NCI-H1694 (cell line): ENCODE measurements around the gene UCP1.

Experiments
- DNase-seq: peaks from one replicate; lab custom pipeline; 2025; lab: John Stamatoyannopoulos, UW

Gene UCP1

DNA sequence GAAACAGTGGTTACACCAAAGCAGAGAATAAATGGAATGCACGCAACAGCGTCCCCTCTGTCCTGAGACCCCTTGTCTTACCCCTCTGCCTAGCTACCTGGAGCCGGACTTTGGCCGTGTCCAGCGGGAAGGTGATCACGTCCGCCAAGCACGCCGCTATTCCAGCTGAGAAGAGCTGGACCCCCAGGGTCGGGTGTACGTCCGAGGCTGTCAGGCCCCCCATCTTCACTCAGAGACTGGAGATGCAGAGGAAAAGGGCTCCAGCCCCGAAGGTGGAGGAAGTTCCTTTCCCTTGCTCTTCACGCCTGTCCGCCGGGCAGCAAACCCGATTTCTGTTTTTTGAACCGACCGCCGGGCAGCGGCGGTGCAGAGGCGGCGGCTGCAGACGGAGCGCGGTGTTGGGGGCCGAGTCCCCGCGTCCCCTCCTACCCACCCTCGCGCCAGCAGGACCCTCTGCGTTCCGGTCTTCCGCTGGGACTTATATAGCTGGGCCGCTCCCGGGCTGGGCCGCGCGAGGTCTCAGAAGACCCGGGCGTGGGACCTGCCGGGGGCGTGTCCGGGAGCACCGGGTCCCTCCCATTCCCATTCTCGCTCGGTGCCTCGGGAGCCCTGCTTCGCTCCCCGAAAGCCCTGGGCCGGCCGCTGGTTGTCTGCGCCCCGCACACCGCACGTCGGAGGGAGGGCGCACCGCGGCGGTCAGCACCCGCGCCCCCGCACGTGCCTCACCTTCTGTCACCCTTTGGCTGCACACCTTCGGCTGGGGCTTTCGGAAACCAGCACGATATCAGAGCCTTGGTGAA, at the start of gene UCP1:
Gene UCP1 (minus strand): TSS at position 455 of the 800 bp plus-strand sequence. CDS start 232 bp downstream, at position 223.
- DNase-seq, result no peak

DNA sequence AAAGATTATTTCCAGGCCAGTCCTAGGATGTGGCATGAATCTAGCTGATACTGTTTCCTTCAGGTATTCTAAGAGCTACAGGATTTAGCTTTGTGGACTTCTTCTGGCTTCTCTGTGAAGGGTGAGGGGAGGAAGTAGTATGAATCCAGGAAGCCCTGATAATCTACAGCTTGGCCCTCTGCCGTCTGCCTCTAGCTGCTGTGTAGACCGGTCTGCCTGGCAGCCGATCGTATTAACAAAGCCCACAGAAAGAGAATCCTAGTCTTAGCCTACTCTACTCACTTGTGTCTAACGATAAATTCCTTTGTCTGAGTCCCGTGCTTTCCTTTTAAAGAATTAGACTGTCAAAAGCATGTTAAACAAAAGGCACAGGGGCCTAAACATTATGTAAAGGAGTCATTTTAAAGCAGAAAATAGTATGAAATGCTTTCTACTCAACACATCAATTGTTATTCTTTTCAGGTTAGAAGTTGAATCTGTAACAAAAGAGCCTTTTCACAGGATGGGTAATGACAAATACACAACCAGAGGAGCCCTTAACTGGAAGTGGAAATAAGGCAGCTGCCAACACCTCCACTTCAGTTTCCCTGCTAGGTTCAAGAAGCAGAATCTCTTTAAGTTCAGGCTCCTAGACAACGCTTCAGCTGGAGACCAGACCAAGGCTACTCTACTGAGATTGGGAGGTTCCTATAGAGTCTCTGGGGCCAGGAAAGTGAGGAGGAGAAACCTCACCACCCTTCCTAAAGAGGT, 48.9 kb upstream of the UCP1 start:
- DNase-seq, result no peak

DNA sequence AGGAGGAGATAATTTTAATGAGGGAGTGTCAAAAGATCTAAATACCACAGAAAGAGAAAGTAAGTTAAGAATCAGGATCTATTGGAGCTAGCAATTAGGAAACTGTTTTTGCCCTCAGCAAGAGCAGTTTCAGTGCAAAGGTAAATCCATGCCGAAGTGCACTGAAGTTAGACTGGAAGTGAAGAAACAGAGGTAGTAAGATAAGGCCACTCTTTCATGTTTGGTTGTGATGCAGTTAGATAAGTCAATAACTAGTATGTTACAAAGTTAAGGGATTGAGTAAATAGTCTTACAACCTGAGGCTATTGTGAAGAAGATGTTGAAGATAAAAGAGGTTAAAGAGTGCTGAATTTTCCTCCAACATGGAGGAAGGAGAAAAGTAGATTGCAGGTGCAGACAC, 46.7 kb upstream of the UCP1 start:
- no peak for DNase-seq

DNA sequence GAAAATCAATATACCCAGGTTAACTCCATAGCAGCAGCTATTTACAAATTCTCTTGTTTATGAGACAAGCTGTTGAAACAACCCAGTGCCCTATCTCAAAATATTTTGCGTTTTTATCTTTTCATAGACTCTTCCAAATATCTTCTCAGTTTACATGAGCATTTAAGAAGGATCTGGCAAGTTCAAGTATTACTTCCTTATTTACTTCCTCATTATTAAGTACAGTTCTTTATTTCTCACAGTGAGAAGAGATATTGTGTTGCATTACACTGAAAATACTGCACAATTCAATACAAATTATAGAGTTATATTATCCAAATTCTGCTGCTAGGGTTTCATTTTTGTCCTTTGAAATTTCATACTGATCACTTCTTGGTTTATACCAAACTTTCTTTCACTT, 43.6 kb upstream of the UCP1 start:
- no peak for DNase-seq

GRCh38 chr4:140611854-140612253, 43.1 kb upstream of the UCP1 start:
- DNase-seq, result no peak

GRCh38 chr4:140609548-140610425, 41.0 kb upstream of the UCP1 start:
- DNase-seq, result peak; percentile 61

GRCh38 chr4:140607852-140608251, 39.1 kb upstream of the UCP1 start:
- no peak for DNase-seq

DNA sequence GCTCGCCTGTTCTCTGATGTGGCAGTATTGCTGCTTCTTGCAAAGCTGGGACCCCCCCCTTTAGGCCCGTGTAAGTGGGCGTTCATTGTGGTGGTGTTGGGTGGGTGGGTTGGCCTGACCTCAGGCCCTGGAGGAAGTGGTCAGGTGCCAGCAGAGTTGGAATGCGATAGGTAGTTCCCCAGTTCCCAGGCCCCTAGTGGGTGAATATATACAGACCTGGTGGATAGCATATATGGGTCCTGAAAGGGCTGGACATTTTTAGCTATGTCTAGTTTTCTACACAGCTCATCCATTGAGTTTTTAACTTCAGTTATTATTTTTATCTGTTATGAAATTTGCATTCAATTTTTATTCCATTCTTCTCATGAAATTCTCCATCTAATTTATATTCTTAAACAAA, 35.8 kb upstream of the UCP1 start:
- no peak for DNase-seq

- DNase-seq, result no peak
These were observed 34.5 kb upstream of the UCP1 start for GRCh38 chr4:140603286-140603685.

GRCh38 chr4:140602714-140603113, 34.0 kb upstream of the UCP1 start:
- no peak for DNase-seq

DNA sequence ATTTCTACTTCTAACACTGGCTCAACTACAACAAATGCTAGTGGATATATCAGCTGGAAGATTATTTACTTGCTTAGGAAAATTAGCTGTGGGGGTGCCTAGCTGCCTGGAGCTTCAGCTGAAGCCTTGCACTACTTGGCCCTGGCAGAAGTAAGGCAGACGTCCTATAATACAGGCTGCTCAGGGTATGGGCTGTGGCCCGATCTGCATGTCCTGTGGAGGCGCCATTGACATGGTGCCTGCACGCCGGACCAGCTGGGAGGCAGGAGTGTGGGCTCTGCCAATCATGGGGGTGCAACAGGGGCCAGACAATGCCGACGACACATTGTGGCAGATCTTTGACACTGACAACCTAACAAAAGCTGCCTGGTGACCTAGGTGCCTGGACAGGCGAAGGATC, 31.6 kb upstream of the UCP1 start:
- no peak for DNase-seq

DNA sequence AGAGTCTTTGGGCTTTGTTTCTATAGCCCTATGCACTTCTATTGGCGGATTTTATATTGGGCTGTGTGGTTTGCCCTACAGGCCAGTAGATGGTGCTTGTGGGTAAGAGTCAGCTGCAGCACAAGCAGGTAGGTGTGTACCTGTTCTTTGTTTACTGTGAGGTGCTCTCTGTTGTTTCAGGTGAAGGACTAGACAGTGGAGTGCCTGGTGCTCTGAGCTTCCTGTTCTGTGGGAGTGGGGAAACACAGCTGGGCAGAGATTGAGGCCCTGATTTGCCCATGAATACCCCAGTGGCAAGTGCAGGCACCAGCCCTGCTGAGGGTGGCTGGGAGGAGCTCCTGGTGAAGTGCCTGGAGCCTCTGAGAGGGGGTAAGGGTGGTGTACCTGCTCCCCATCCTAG, 26.3 kb upstream of the UCP1 start:
- no peak for DNase-seq

DNA sequence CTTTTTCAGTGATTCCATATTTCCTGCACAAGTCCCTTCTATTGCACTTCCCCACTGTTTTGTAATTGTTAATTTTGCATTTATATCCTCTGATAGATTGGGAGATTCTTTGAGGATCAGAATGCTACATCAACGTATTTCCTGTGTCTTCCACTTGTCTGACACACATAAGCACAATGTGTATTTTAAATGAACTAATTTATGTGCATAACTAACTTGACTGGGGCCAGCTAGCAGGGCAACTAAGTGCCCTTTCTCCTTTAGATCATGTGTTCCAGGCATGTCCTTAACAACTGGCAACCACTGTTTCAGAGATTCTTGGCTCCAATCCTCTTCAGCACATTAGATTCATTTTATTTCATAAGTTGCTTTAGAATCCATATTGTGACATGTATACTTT, 15.7 kb upstream of the UCP1 start:
- DNase-seq, result no peak

GRCh38 chr4:140581078-140581477, 12.3 kb upstream of the UCP1 start:
- no peak for DNase-seq

- DNase-seq, result no peak
These were observed 10.5 kb upstream of the UCP1 start for GRCh38 chr4:140579278-140579677.

DNA sequence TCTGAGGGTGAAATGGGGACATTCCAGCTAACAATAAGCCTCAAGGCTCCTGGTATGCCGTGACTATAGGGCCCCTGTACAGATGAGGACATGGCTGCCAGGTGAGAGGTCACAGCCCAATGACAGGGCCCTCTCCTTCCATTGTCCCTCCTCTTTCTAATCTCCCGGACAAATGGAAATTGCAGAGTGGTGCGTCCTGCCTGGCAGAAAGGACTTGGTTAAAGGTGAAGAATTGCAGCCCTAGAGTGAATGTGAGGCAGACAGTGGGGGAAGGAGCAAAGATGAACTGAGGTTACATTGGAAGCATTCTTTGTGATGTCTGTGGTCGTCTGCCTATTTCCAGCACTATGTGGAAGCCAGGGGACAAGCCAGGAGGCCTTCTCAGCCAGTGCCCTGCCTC, 6.7 kb upstream of the UCP1 start:
- DNase-seq, result no peak

- DNase-seq, result no peak
These were observed 2.9 kb upstream of the UCP1 start for GRCh38 chr4:140571620-140572019.

GRCh38 chr4:140569307-140569638, 512 bp upstream of the UCP1 start:
- no peak for DNase-seq

- no peak for DNase-seq
These were observed 9.1 kb downstream of the UCP1 start for GRCh38 chr4:140559696-140560095.

DNA sequence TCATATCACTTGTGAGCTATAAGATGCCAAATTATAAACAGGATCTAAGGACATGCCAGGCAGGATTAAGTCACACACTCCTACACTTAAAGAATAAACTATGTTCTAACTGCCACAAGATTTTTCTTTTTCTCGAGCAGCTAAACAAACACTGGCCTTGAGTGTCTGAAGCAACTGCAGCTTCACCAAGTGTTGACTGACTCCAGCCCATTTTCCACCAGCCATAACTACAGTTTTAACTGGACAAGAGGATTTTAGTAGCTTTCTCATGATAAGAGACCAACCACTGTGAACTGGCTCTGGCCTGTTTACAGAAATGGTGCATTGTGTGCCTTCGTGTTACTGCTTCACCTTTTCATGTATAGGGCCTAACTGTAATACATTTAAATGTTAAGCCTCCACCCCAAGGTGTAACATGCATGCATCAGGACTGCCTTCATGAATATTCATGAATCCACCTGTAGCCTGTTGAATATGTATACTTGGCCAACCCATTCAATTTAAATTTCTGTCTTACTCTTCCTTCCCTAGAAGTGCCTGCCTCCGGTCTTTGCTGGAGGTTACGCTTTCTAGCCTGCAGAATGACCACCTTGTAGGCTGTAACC, 10.8 kb downstream of the UCP1 start:
- DNase-seq, result no peak

DNA sequence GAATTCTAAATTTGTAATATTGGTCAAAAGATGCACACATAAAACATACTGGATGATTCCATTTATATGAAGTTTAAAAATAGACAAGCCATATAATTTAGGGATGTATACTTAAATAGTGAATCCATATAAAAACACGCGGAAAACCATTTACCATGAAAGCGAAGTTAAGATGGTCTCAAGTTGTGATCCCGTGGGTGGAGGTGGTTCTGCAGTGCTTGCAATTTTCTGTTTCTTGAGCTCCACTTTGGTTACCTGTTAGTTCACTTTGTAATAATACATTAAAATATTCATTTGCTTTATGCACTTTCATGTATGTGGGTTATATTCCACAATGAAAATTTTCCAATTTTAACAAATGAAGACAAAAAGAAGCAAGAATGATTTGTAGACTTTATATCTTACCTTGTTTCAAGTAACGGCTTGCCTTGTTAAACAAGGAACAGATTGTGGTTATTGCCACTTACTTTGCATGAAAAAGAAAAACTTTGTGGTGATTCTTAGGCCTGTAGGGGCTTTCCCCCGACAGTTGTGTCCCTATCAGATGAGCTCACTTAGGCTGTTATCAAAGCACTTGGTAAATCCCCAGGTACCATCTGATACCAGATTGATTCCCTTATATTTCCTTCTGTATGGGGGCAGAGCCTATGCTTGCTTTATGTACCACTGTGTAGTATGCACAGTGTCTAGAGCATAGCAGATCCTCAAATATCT, 12.2 kb downstream of the UCP1 start:
- no peak for DNase-seq
